ENCODE measurements around the gene FOXD2.

- TF ChIP-seq CTCF (conservative IDR thresholded peaks at IDR 0.05; ENCODE audit: low read depth, low read length) (no peak), EZH2 (IDR thresholded peaks at IDR 0.05; ENCODE audit: borderline replicate concordance, low read depth, low read length, poor library complexity, severe bottlenecking) (no peak)
Measured at GRCh38 chr1:47459253-47459788, 21.5 kb downstream of the FOXD2 start.
